Measurements from ENCODE around the gene CYBA.
"Not testable (repeated sequence)": the region's sequence is repeated elsewhere in the genome, so short reads cannot be mapped to it uniquely, and the experiment has no call there.

CYBA gene

DNA sequence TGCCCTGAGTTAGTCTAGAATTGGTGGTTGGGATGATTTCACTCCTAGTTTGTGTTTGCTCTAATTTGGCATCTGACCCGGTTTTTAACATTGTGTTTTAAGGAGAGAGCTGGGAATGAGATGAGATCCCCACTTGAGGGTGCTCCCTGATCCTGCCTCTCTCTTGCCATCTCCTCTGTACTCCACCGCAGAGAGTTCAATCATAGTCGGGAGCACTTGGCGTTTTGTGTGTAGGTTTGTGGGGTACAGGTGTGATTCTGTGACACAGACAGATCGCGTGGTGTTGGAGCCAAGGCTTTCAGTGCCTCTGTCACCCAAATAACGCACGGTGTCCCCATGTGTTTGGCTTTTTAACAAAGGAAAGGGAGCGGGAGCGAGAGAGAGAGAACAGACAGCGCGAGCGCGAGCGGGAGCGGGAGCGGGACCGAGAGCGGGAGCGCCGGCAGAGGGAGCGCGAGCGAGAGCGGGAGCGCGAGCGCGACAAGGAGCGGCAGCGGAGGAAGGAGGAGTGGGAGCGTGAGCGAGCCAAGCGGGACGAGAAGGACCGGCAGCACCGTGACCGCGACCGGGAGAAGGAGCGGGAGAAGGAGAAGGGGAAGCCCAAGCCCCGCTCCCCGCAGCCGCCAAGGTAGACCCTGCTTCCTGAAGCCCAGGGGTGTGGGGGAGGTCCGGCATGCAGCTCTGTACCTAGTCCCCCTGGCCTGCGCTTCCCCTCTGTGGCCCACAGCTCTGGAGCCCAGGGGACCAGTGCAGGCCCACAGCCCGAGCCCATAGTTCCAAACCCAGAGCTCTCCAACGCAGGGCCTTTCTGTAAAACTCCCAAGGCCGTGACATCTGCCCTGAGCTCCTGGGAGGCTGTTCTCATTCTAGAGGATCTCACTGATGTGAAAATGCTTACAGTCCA lies 39.7 kb downstream of the CYBA start:
- ChIA-PET CTCF (no interaction called here), POLR2A (no interaction called here)
- TF ChIP-seq L3MBTL2 (conservative IDR thresholded peaks at IDR 0.05) = no peak
- no peak for TF ChIP-seq HDGF (IDR thresholded peaks at IDR 0.05; ENCODE audit: borderline replicate concordance)
- TF ChIP-seq SP1 (IDR thresholded peaks at IDR 0.05) = no peak
- no peak for TF ChIP-seq CTBP1 (IDR thresholded peaks at IDR 0.05; ENCODE audit: borderline replicate concordance)
- TF ChIP-seq FOXK2 (IDR thresholded peaks at IDR 0.05) = no peak
- TF ChIP-seq ELF4 (IDR thresholded peaks at IDR 0.05) = no peak
- no peak for DNase-seq (ENCODE audit: extremely low spot score)

DNA sequence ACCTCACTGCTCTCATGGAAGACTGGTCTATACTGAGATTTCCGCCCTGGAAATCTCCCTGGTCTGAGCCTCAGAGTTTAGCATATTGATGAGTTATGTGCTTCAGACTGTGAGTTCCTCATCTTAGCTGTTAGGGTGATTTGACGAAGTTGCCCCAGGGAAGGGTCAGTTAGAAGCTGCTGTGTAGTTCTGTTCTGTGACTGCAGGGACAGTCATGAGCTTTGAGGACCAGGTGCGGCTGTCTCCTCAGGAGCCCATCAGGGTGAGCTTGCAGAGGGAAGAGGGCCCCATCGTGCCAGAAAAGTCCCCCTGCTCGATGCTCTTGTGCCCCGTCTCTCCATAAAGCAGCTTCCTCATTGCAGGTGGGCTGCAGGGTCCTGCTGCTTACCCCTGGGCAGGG lies 40.8 kb downstream of the CYBA start:
- TF ChIP-seq TARDBP (IDR thresholded peaks at IDR 0.05) (no peak), ARNT (IDR thresholded peaks at IDR 0.05) (no peak), ZNF384 (IDR thresholded peaks at IDR 0.05) (no peak), SP1 (IDR thresholded peaks at IDR 0.05) (no peak), L3MBTL2 (conservative IDR thresholded peaks at IDR 0.05) (no peak), FOXM1 (IDR thresholded peaks at IDR 0.05; ENCODE audit: borderline replicate concordance) (no peak), FOXA1 (IDR thresholded peaks at IDR 0.05) (no peak), FOXK2 (IDR thresholded peaks at IDR 0.05) (no peak), BHLHE40 (IDR thresholded peaks at IDR 0.05; ENCODE audit: borderline replicate concordance) (no peak), LEF1 (IDR thresholded peaks at IDR 0.05; ENCODE audit: borderline replicate concordance) (no peak), SUZ12 (IDR thresholded peaks at IDR 0.05) (no peak), CTBP1 (IDR thresholded peaks at IDR 0.05; ENCODE audit: borderline replicate concordance) (no peak), HDGF (IDR thresholded peaks at IDR 0.05; ENCODE audit: borderline replicate concordance) (no peak)
- TF ChIP-seq, protein P1, sequence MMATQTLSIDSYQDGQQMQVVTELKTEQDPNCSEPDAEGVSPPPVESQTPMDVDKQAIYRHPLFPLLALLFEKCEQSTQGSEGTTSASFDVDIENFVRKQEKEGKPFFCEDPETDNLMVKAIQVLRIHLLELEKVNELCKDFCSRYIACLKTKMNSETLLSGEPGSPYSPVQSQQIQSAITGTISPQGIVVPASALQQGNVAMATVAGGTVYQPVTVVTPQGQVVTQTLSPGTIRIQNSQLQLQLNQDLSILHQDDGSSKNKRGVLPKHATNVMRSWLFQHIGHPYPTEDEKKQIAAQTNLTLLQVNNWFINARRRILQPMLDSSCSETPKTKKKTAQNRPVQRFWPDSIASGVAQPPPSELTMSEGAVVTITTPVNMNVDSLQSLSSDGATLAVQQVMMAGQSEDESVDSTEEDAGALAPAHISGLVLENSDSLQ (IDR thresholded peaks at IDR 0.05) = no peak
- POLR2A ChIA-PET = no interaction called here
- CTCF ChIA-PET = no interaction called here
- no peak for DNase-seq (ENCODE audit: extremely low spot score)

DNA sequence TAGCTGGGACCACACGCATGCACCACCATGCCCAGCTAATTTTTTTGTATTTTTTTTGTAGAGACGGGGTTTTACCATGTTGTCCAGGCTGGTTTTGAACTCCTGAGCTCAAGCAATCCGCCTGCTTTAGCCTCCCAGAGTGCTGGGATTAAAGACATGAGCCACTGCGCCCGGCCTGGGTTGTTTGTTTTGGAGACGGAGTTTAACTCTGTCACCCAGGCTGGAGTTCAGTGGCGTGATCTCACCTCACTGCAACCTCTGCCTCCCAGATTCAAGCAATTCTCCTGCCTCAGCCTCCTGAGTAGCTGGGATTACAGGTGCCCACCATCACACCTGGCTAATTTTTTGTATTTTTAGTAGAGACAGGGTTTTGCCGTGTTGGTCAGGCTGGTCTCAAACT lies 41.4 kb downstream of the CYBA start:
- DNase-seq (ENCODE audit: extremely low spot score); CTCF ChIA-PET; POLR2A ChIA-PET: not testable (repeated sequence)

DNA sequence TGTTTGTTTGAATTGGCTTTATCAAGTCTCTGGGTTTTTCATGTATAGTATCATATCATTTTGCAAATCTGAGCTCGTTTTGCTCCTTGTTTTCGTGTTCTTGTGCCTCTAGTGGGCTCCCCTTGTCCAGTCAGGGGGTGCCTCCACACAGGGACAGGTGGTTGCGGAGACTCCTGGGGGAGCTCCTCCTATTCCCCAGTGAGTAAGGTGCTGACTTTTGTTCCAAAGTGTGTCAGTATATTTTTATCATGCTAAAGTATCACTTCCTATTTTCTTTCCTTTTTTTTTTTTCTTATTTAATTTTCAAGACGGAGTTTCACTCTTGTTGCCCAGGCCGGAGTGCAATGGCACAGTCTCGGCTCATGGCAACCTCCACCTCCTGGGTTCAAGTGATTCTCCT lies 42.8 kb downstream of the CYBA start:
- POLR2A ChIA-PET = no interaction called here
- no peak for TF ChIP-seq CTBP1 (IDR thresholded peaks at IDR 0.05; ENCODE audit: borderline replicate concordance)
- TF ChIP-seq SUZ12 (IDR thresholded peaks at IDR 0.05) = no peak
- no peak for TF ChIP-seq FOXK2 (IDR thresholded peaks at IDR 0.05)
- no peak for TF ChIP-seq TARDBP (IDR thresholded peaks at IDR 0.05)
- CTCF ChIA-PET = interaction anchor here (0.6 kb wide), 1 partner anchor 66 kb away, joined by 3 read pairs; no protein-coding TSS in a partner anchor
- DNase-seq (ENCODE audit: extremely low spot score) = no peak

DNA sequence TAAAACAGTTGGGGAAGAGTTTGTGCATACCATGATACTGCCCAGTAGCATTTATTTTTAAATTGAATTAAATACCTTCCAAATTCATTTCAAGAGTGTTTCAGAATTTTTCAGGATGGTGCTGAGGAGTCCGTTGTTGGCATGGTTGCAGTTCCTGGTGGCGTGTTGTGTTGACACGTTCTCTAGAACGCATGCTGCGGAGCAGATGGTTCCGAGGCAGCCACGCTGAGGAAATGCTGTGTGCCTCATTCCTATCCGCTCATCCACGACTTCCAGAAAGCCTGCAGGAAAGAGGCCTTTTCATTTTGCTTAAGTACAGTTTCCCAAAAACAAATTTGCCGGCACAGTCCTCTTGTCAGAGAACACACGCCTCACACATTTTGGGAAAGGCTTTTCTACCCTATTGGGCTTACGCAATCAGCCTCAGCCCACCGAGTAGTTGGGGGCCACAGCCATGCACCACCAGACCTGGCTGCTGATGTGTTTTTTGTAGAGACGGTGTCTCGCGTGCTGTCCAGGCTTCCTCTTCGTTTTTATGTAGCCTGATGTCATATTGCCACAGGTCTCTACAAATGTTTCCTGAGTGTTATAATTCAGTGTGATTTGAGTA lies 44.6 kb downstream of the CYBA start:
- POLR2A ChIA-PET = no interaction called here
- CTCF ChIA-PET = no interaction called here
- no peak for DNase-seq (ENCODE audit: extremely low spot score)
- no peak for TF ChIP-seq CTBP1 (IDR thresholded peaks at IDR 0.05; ENCODE audit: borderline replicate concordance)
- TF ChIP-seq FOXM1 (IDR thresholded peaks at IDR 0.05; ENCODE audit: borderline replicate concordance) = no peak
- no peak for TF ChIP-seq HDGF (IDR thresholded peaks at IDR 0.05; ENCODE audit: borderline replicate concordance)
- TF ChIP-seq, protein P1 (IDR thresholded peaks at IDR 0.05) = no peak
- TF ChIP-seq SP1 (IDR thresholded peaks at IDR 0.05) = no peak
- TF ChIP-seq LEF1 (IDR thresholded peaks at IDR 0.05; ENCODE audit: borderline replicate concordance) = no peak

DNA sequence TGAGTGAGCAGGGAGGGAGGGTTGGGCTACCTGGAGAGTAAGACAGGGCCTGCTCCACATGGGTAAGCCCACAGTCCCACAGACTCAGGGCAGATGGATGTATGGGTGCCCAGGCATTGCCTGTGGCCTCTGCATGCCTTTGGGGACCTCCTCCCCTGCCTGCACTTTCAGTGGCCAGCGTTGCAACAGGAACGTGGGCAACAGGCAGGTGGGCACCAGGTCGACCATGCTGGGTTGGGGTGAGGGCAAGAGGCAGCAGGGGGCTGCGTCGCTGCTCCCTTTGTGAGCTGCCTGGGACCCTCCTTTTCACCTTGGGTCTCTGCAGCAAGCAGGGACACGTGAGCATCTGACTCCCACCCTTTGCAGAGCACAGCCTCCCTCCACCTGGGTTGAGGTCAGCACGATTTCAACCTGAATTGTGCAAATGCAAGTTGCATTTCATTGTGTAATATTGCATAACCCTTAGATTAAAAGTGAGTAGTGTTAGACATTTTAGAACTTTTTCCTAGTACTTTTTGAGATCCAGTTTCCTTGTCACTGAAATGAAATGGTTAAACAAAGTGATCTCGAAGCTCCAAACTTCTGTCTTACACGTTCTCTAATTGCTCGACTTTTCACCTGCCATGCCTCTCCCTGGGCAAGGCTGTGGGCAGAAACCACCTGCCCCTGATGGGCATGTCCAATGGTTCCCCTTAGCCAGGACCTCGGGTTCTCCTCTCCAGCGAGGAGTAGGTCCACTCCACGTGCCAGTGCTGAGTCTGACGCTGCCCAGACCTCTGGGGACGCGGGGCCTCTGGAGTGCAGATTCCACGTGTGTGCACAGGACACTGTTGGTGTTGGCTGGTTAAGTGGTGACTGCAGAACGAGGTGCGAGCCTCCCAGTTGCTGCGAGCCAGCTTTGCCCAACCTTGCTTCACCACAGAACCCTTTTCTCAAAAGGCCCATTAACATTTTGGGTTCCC lies 45.4 kb downstream of the CYBA start:
- CTCF ChIA-PET = no interaction called here
- TF ChIP-seq, protein P1 (IDR thresholded peaks at IDR 0.05) = no peak
- TF ChIP-seq ZNF384 (IDR thresholded peaks at IDR 0.05) = no peak
- no peak for TF ChIP-seq SP1 (IDR thresholded peaks at IDR 0.05)
- TF ChIP-seq BHLHE40 (IDR thresholded peaks at IDR 0.05; ENCODE audit: borderline replicate concordance) = no peak
- DNase-seq (ENCODE audit: extremely low spot score) = no peak
- POLR2A ChIA-PET = no interaction called here

Data from HEK293T (cell line).